AG04449 (cell line): ENCODE data around the gene AGMAT.

Source experiments
- CTCF ChIA-PET: fragments of 350-600 bp; formaldehyde crosslinking; extraction: SDS; loops from one replicate; lab custom pipeline; 2021; ENCODE audit warnings: antibody characterized with exemption; lab: Yijun Ruan, JAX
- POLR2A ChIA-PET: fragments of 400-600, 350-600 bp; formaldehyde crosslinking; extraction: SDS; loops from one replicate; lab custom pipeline; 2020; ENCODE audit warnings: antibody characterized with exemption, inconsistent platforms; lab: Yijun Ruan, JAX
- DNase-seq: peaks from one replicate; pipeline ENCODE4 v3.0.0-alpha.2; 2010; ENCODE audit warnings: low read depth, low spot score
- H3K4me3 ChIP-seq: 2 replicates; pipeline ENCODE4 v1.5.1; 2011; ENCODE audit warnings: low read depth, mild to moderate bottlenecking, control low read depth, low read length
- CTCF ChIP-seq: IDR thresholded peaks from one replicate; pipeline ENCODE4 v1.5.1; 2011; ENCODE audit warnings: mild to moderate bottlenecking, moderate library complexity, low read length, control low read depth, inconsistent platforms; ENCODE audit not compliant: insufficient read depth; ENCODE audit errors: missing control alignments

Gene AGMAT

GRCh38 chr1:15620902-15621682 lies 36.2 kb upstream of the AGMAT start:
- no peak overlapping the region for H3K4me3 ChIP-seq
- ChIA-PET POLR2A (no interaction called here), CTCF (interaction anchor here (1.0 kb wide), 1 partner anchor 9 kb away, joined by 4 read pairs; no protein-coding TSS in a partner anchor)
- no peak for TF ChIP-seq CTCF
- DNase-seq, result no peak

GRCh38 chr1:15620155-15620545 lies 35.3 kb upstream of the AGMAT start:
- ChIA-PET CTCF (no interaction called here), POLR2A (no interaction called here)
- no peak overlapping the region for H3K4me3 ChIP-seq
- TF ChIP-seq CTCF, result no peak
- no peak for DNase-seq

DNA sequence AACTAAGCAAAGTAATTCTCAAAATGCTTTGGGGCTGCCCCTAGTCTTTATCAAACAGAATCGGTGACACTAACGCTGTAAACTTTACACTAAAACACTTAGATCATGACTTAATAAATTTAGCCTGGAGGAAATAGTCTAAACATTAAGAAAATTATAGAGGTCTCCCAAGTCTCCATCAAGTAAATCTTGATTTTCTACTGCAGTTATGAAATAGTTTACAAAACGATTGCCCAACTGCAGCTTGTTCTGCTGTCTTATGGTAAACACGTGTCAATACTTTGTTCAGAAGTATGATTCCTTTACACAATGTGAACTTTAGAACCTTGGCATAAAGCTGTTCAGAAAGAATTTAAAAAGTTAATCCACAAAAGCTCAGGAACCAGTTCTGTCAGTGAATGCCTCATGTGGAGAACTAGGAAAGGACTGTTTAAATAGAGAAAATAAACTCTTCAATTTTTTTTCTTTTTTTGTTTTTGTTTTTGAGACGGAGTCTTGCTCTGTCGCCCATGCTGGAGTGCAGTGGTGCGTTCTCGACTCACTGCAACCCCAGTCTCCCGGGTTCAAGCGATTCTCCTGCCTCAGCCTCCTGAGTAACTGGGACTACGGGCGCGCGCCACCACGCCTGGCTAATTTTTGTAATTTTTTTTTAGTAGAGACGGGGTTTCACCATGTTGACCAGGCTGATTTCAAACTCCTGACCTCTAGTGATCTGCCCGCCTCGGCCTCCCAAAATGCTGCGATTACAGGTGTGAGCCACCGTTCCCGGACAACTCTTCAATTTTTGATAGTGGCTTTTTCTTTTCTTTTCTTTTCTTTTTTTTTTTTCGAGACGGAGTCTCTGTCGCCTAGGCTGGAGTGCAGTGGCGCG lies 34.0 kb upstream of the AGMAT start:
- POLR2A ChIA-PET, result interaction anchor here (0.6 to 1.8 kb wide), 3 partner anchors 8 to 84 kb away, joined by 3 to 6 read pairs (median 5); no protein-coding TSS in a partner anchor
- CTCF ChIA-PET, result interaction anchor here (0.7 to 1.2 kb wide), 4 partner anchors 9 to 84 kb away, joined by 3 read pairs; no protein-coding TSS in a partner anchor
- peak; percentile 33 for DNase-seq
- TF ChIP-seq CTCF, result no peak
- peak overlapping the region; percentile 88 for H3K4me3 ChIP-seq

- no peak for DNase-seq
- ChIA-PET CTCF (interaction anchor here (0.7 to 1.2 kb wide), 6 partner anchors 8 to 438 kb away, joined by 3 read pairs; no protein-coding TSS in a partner anchor), POLR2A (interaction anchor here (0.6 to 1.8 kb wide), 3 partner anchors 9 to 84 kb away, joined by 3 to 6 read pairs (median 5); no protein-coding TSS in a partner anchor)
- TF ChIP-seq CTCF, result no peak
- peak overlapping the region; percentile 88 for H3K4me3 ChIP-seq
Measured at GRCh38 chr1:15618077-15618654, 33.3 kb upstream of the AGMAT start.

DNA sequence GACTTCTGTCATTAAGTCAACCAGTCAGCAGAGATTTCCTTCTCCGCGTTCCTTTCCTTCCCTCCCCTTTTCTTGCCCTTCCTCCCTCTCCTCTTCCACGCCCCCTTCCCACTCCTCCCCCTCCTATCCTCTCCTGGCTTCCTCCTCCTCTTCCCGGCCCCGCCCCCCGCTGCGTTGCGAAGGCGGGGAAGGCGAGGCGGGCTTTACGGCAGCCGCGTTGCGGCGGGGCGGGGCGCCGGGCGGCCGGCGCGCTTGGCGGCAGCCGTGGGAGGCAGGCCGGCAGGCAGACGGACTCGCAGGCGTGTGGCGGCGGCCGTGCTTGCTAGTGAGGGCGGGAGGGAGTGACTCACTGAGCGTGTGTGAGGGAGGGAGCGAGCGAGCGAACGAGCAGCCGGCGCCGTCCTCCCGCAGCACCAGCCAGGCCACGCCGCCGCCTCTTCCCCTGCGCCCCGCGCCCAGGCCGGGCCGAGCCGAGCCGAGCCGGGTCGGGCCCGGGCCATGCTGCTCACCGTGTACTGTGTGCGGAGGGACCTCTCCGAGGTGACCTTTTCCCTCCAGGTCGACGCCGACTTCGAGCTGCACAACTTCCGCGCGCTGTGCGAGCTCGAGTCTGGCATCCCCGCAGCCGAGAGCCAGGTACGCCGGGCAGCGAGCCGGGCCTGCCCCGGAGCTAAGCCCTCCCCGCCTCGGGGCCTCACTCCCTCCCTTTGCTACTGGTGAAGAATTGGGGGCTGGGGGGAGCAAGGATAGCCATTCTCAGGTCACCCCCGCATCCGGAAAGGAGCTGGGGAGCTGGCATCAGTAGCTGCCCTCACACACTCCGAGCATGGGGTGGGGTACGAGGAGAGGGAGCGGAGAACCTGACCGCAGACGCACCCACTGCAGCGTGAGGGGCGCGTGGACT lies 32.6 kb upstream of the AGMAT start, which contains the start of gene DDI2:
TSS of gene DDI2 (plus strand) at position 286 of the 904 bp plus-strand sequence. CDS start at position 499, 213 bp downstream.
- TF ChIP-seq CTCF, result no peak
- peak; percentile 83 for DNase-seq
- ChIA-PET POLR2A (interaction anchor here (1.3 to 1.8 kb wide), 3 partner anchors 10 to 14 kb away, joined by 4 to 6 read pairs (median 5); no protein-coding TSS in a partner anchor), CTCF (interaction anchor here (1.1 to 1.2 kb wide), 4 partner anchors 14 to 439 kb away, joined by 3 read pairs; no protein-coding TSS in a partner anchor)
- H3K4me3 ChIP-seq, result peak within 1 kb of the TSS; percentile 88
